GM19397 (cell line): ENCODE results near the gene PAK6.
A peak's percentile ranks its signal among the peaks of the same experiment; 100 is the strongest.

Experiments
- ATAC-seq: cut with Tn5 transposase; IDR thresholded peaks from one replicate; pipeline ENCODE4 v1.9.1; 2021; ENCODE audit warnings: mild to moderate bottlenecking, moderate library complexity; ENCODE audit not compliant: unreplicated experiment

Gene PAK6

DNA sequence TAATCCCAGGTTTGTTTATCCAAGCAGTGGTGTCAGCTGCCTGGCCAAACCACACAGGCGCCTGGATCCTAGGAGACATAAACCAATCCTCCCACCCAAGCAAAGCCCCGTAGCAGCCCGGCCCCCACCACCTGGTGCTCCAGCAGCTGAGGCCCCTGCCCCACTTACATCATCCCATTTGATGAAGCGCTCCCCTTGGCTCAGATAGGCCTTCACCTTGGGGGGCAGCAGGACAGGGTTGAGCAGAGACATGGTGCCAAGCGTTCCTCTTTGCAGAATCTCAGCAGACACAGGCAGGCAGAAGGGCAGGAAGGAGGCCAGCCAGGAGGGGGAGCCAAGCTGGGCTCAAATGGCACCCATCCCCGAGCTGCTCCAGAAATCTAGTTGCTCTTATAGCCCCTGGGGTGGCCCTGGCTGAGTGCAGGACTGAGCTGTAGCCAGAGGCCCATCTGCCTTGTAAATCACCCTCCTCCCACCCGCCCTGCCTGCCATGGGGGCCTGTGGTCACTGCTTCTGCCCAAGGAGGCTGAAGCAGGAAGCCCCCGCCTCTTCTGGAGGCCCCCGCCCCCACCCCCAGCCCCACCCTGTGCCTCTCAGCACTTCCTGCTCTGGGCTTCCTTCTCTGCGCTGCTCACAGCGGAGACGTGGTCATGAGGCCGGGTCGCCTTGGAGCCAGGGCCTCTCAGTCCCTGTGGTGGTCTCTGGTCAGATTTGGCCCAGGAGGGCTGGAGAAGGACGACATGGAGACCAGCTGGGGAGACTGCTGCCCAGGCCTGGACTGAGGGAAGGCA is 68.8 kb downstream of the PAK6 start, which contains the start of gene PLCB2:
Gene PLCB2, minus strand, starts transcription at position 515 of the 791 bp plus-strand sequence. Its CDS starts 263 bp downstream, at position 252.
- peak; percentile 49 for ATAC-seq

- no peak for ATAC-seq
These were observed 70.5 kb downstream of the PAK6 start for GRCh38 chr15:40309344-40309862.

GRCh38 chr15:40310001-40310959 is 71.4 kb downstream of the PAK6 start:
- ATAC-seq, result no peak

- ATAC-seq, result no peak
These were observed 72.1 kb downstream of the PAK6 start for GRCh38 chr15:40310993-40311392.

DNA sequence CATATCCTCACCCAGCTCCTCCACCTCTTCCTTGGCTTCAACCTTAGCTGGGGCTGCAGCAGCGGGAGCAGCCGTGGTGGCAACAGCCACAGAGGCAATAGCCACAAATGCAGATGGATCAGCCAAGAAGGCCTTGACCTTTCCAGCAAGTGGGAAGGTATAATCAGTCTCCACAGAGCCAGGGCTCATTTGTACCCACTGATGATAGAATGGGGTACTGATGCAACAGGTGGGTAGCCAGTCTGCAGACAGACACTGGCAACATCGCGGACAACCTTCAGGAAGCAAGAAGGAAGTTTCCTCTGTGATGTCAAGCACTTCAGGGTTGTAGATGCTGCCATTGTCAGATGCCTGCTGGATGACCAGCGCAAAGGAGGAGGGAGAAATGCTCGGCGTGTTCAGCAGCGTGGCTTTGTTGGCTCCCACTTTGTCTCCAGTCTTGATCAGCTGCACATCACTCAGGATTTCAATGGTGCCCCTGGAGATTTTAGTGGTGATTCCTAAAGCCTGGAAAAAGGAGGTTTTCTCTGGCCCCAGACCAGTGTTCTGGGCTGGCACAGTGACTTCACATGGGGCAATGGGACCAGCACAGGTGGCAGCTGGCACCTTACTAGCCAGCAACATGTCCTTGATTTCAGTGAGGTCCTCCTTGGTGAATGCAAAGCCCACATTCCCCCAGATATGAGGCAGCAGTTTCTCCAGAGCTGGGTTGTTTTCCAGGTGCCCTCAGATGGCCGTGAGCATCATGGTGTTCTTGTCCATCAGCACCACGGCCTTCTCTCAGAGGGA is 73.7 kb downstream of the PAK6 start:
- no peak for ATAC-seq

- no peak for ATAC-seq
These were observed 74.9 kb downstream of the PAK6 start for GRCh38 chr15:40313531-40314398.

DNA sequence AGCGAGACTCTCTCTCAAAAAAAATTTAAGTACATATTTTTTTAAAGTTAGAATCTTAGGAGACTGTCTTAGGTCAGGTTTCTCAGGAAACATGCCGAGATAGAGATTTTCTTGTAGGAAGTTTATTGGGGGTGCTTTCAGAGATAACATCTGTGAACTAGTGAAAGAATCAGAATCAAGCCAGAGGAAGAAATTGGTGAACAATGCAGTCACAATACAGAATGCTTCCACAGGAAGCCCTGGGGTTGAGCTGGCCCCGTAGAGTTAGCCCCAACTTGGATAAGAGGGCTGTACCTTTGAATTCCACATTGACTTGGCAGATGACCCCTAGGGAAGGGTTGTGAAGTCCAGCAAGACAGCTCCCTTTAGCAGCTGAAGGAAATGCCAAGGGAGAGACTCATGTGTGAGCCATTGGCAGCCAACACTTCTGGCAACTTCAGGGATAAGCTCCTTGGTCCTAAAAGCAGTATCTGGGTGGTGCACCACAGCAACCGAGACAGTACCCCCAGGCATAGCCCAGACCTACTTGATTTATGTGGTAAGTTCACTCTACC is 75.9 kb downstream of the PAK6 start:
- no peak for ATAC-seq

DNA sequence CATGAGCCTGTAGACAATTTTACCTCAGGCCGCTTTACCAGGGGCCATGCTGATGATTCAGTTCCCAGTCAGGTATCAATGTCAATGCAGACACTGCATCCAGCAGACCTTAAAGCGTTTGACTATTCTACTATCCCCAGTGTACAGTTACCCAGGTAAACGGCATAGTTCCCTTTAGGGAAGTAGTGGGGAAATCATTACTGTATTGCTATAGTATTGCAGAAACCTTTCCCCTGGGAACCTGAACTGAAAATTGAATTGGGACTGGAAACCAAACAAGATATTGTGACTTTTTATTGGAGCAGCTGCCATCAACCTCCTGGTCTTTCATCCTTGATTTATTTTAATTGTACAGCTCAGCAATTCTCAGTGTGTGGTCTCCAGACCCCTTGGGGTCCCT is 78.1 kb downstream of the PAK6 start:
- ATAC-seq, result no peak

DNA sequence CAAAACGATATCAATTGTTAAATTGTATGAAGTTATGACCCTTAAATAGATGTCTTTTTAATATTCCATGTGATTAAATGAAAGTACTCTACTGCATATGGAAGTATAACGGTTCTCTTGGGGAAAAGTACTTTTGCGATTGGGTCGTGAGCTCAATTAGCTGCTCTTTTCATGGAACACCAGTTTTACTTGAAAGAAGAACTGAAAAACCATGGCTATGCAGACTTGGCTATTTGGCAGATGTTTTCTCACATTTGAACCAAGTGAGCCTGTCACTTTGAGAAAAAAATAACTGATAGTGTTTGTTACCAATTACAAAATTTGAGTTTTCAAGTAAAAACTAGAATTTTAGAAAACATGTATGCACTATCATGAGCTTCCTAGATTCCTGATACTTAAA is 78.7 kb downstream of the PAK6 start:
- ATAC-seq, result no peak

GRCh38 chr15:40320409-40320808 is 81.5 kb downstream of the PAK6 start:
- no peak for ATAC-seq

DNA sequence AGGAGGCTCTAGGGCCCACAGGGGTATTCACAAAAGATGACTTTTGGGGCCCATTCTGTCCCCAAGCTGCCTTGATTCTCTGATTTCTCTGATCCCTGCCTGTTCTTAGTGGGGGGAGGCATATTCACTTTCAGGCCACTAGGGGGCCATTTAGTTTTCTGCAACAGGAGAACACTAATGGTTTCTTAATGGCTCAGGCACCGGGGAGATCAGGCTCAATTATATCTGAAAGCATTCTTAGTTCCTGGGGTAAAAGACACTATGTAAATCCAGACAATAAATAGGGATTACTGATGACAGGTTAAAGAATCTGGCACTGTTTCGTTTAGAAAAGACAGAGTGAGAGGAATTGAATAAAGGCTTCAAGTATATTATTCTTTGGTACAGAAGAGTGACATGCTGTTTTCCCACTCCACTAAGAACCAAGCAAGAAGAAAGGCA is 82.1 kb downstream of the PAK6 start:
- ATAC-seq, result no peak

GRCh38 chr15:40322531-40323238 is 83.8 kb downstream of the PAK6 start:
- no peak for ATAC-seq

DNA sequence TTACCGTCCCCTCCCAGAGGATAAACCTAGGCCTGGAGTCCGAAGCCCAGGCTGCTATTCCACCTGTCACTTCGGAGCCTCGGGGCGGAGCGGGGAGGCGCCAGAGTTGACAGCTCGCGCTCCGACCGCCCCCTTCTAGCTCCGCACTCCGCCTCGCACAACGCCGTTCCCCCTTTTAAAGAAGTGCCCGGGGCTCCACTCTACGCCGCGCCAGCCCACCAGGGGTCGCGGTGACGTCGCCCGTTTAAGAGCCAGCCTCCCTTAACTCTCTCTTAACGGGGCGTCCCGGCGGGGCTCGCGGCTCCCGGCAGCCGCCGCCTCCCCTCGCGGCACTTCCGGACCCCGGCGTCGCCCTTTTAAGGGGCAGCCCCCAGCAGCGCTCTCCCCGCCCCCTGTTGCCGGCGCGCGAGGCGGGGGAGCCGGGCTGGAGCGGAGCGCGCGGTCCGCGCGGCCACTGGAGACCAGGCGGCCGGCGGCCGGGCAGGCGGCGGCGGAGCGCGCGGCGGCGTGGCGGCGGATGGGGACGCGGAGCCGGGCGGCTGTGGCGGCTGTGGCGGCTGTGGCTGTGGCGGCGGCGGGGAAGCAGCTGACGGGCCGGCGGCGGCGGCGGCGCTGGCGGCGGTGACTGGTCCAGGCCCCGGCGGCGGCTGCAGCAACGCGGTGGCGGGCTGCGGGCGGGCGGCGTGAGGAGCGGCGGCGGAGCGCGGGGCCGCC is 84.5 kb downstream of the PAK6 start, which contains the start of gene INAFM2:
Gene INAFM2, plus strand, starts transcription at position 454 of the 714 bp plus-strand sequence. CDS start 364 bp downstream, outside the sequence.
- peak; percentile 86 for ATAC-seq

DNA sequence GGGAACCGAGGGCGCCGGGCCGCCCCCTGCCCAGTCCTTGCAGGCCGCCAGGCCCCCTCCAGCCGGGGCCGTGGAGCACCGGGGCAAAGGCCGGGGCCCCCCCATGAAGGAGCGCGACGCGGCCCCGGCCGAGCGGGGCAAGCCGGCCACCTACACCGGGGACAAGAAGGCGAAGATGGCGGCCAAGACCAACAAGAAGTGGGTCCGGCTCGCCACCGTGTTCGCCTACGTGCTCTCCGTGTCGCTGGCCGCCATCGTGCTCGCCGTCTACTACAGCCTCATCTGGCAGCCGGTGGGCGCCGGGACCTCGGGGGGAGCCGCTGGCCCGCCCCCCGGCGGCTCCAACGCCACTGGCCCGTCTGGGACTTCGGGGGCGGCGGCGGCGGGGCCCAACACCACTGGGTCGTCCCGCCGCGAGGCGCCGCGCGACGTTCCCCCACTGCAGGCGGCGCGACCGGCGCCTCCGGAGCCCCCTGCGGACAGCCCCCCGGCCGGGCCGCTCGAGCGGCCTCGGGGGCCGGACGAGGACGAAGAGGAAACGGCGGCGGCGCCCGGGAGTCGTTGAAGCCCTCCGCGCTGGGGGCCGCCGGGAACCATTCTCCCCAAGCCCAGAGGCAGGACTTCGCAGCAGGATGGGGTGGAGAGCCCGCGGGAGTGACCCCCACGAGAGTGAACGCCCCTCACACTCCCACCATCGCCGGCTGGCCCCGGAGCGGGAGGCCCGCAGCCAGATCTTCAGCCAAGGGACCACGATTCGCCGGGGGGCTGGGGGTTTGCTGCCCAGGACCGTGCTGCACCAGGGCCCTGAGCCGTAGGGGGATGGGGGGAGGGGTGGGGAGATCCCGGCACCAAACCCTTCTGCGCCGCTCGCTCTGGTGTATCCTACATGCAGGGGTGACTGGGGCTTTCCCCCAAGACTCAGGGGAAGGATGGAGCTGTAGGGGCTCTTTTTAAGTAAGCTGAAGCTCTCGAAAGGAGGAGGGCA is 85.4 kb downstream of the PAK6 start:
- peak; percentile 7 for ATAC-seq

DNA sequence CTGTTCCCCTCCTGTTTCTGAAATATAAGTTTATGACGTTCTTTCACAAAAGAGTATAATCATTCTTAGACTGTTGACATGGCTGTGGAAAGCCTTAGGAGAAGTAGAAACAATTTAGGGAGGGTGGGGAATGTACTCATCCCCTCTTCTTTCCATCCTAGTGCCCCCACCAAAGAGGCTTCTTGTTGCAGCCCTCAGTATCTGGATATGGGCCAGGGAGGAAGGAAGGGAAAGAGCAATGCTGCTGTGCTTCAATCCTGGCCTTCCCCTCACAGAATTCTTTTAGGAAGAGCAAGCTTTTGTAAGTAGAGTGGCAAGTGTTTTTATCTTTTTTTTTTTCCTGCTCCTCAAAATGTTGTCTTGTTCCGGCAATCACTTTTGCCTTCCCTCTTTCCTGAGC is 86.3 kb downstream of the PAK6 start:
- ATAC-seq, result no peak

DNA sequence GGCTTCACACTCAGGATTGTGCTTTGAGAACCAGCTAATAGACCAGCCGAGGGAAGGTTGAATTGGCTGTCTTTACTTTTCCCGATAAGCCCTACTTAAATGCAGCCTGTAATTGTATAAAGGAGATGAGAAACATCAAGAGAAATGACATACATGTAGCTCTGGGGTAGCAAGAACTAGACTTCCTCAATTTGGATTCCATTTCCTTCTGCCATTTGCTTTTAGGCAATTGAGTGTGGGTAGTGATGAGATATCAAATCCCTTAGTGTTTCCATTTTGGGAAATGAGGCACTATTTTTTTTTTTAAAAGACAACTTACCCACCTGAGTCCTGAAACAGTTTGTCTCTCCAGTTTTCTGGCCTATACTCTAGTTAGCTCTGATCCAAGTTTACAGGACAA is 86.8 kb downstream of the PAK6 start:
- ATAC-seq, result no peak
